GM20000 (cell line): Measurements from ENCODE around the gene CCDC183.
A peak's percentile ranks its signal among the peaks of the same experiment; 100 is the strongest.

Source experiments
- DNase-seq: peaks from one replicate; pipeline ENCODE4 v3.0.0; 2012; ENCODE audit warnings: low spot score
- CTCF ChIP-seq: IDR thresholded peaks from 2 replicates; pipeline ENCODE4 v1.5.1; 2012; ENCODE audit warnings: mild to moderate bottlenecking, control low read depth; ENCODE audit errors: extremely low read depth, missing control alignments

CCDC183 gene

GRCh38 chr9:136769710-136770191, 26.4 kb upstream of the CCDC183 start:
- TF ChIP-seq CTCF = peak; percentile 64
- DNase-seq = peak; percentile 90

- DNase-seq = peak; percentile 11
- TF ChIP-seq CTCF = no peak
Measured at GRCh38 chr9:136771907-136772415, 24.2 kb upstream of the CCDC183 start.

GRCh38 chr9:136773386-136774044, 22.6 kb upstream of the CCDC183 start:
- no peak for DNase-seq
- no peak for TF ChIP-seq CTCF

GRCh38 chr9:136774416-136775045, 21.6 kb upstream of the CCDC183 start:
- DNase-seq = no peak
- no peak for TF ChIP-seq CTCF

GRCh38 chr9:136775191-136775590, 20.9 kb upstream of the CCDC183 start:
- no peak for DNase-seq
- TF ChIP-seq CTCF = no peak

- no peak for TF ChIP-seq CTCF
Measured at GRCh38 chr9:136776947-136777346, 19.2 kb upstream of the CCDC183 start.

GRCh38 chr9:136777359-136777758, 18.8 kb upstream of the CCDC183 start:
- no peak for DNase-seq
- no peak for TF ChIP-seq CTCF

More at GRCh38 chr9:136776947-136777346, 19.2 kb upstream of the CCDC183 start:
- no peak for DNase-seq
